Measurements from ENCODE around the gene CFAP68.

GRCh38 chr11:111840143-111840542, 39.2 kb upstream of the CFAP68 start:
- TF ChIP-seq CTCF (IDR thresholded peaks at IDR 0.05 in 4 of 5, conservative IDR thresholded peaks at IDR 0.05 in 1 of 5) (no peak), POLR2A (IDR thresholded peaks at IDR 0.05) (no peak)
